Smooth muscle cell (in vitro differentiated cells): ENCODE measurements around the gene VWA8. TPM values are rescaled to one million over a fixed set of nuclear protein-coding genes. Genes with fewer than 3 reads are reported as not detected.

Experiments used
- DNase-seq: peaks from one replicate; lab custom pipeline; 2025; ENCODE audit not compliant: unreplicated experiment; lab: John Stamatoyannopoulos, UW
- H2AFZ ChIP-seq: fragments of 200-600 bp; sonication (generic); 2 replicates; pipeline ENCODE4 v1.6.0; 2016; ENCODE audit warnings: antibody characterized with exemption, low read depth, mild to moderate bottlenecking
- H3F3A ChIP-seq: fragments of 200-600 bp; sonication (generic); 2 replicates; pipeline ENCODE4 v1.6.0; 2017; ENCODE audit warnings: antibody characterized with exemption, low read depth
- H3K27ac ChIP-seq: fragments of 200-600 bp; sonication (generic); 2 replicates; pipeline ENCODE4 v1.5.1; 2016; ENCODE audit warnings: low read depth, mild to moderate bottlenecking
- H3K27me3 ChIP-seq: fragments of 200-600 bp; sonication (generic); 2 replicates; pipeline ENCODE4 v1.6.1; 2016; ENCODE audit warnings: low read depth, mild to moderate bottlenecking
- H3K36me3 ChIP-seq: fragments of 200-600 bp; sonication (generic); 2 replicates; pipeline ENCODE4 v1.5.1; 2016; ENCODE audit warnings: low read depth
- H3K4me1 ChIP-seq: fragments of 200-600 bp; sonication (generic); 2 replicates; pipeline ENCODE4 v1.5.1; 2016; ENCODE audit warnings: low read depth
- H3K4me2 ChIP-seq: fragments of 200-600 bp; sonication (generic); 2 replicates; pipeline ENCODE4 v1.6.0; 2016; ENCODE audit warnings: mild to moderate bottlenecking
- H3K4me3 ChIP-seq: fragments of 200-600 bp; sonication (generic); 2 replicates; pipeline ENCODE4 v1.5.1; 2016; ENCODE audit warnings: mild to moderate bottlenecking
- H3K79me2 ChIP-seq: fragments of 200-600 bp; sonication (generic); 2 replicates; pipeline ENCODE4 v1.6.0; 2016; ENCODE audit warnings: low read depth, mild to moderate bottlenecking
- H3K9ac ChIP-seq: fragments of 200-600 bp; sonication (generic); 2 replicates; pipeline ENCODE4 v1.6.0; 2016; ENCODE audit warnings: low read depth
- H3K9me3 ChIP-seq: fragments of 200-600 bp; sonication (generic); replicated peaks from 2 replicates; pipeline ENCODE4 v1.5.1; 2016; ENCODE audit warnings: low read depth
- H4K20me1 ChIP-seq: fragments of 200-600 bp; sonication (generic); 2 replicates; pipeline ENCODE4 v1.6.0; 2016; ENCODE audit warnings: low read depth
- WGBS: methylation state at CpG from one replicate; pipeline ENCODE4 v1.1.7; 2016; ENCODE audit warnings: low lambda C conversion rate; 5-methylcytosine and 5-hydroxymethylcytosine counted together
- polyA plus RNA-seq: library from polyadenylated mRNA; unstranded; fragments of >200 nt; fragmentation: Nextera tagmentation; extraction: Ambion mirVana; gene quantifications from 2 replicates; pipeline ENCODE4 v1.2.1, GENCODE V29; 2016
- total RNA-seq: library from RNA; depleted of rRNA; stranded (reverse); fragments of >200 nt; gene quantifications from 2 replicates; pipeline ENCODE4 v1.2.3, GENCODE V29; 2014
- TF ChIP-seq, protein P1 (sequence below): fragments of 200-600 bp; sonication (generic); IDR thresholded peaks from 2 replicates; pipeline ENCODE4 v1.5.1; 2017; ENCODE audit warnings: borderline replicate concordance, mild to moderate bottlenecking, antibody characterized with exemption; ENCODE audit not compliant: insufficient read depth, poor library complexity, severe bottlenecking

VWA8 gene
- total and polyA plus RNA-seq, 2 experiments from 2014 or later = 2.6 to 14.4 TPM

DNA sequence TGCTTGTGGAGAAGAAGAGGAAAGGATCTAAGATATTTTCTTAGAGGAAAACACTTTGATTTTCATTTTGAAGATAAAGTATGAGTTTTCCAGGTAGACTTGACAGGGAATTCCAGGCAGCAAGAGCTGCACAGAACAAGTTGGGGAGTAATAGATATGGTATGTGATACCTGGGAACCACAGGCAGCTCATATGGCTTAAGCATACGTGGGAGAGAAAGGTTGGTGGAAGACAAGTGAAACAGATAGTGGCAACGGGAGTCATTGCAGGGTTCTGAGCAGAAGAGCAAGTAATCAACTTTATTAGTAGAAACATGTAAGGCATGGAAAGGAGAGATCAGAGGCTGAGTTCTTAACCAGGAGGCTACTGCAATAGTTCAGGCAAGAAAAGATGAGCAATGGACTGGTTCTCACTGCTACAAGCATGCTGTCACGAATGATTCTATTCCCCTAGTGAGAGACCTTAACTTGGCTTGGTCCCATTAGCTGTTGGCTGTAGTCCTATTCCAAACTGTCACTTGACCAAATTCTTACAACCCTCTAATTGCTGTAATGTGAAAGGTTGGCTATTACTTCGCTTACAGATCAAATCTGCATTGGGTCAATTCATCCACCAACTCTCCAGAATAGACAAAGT lies 217.9 kb downstream of the VWA8 start:
- Histone ChIP-seq H3K27me3 (no peaks in the 10 kb centered on the region), H3K27ac (no peak overlapping the region), H4K20me1 (no peaks in the 10 kb centered on the region), H3K36me3 (no peaks in the 10 kb centered on the region), H2AFZ (no peak overlapping the region), H3K9me3 (no peaks in the 10 kb centered on the region), H3K4me2 (no peak overlapping the region), H3K9ac (no peak overlapping the region), H3K79me2 (no peaks in the 10 kb centered on the region), H3K4me3 (no peak overlapping the region), H3F3A (no peaks in the 10 kb centered on the region), H3K4me1 (no peaks in the 10 kb centered on the region)
- DNase-seq = no peak
- TF ChIP-seq, protein P1, sequence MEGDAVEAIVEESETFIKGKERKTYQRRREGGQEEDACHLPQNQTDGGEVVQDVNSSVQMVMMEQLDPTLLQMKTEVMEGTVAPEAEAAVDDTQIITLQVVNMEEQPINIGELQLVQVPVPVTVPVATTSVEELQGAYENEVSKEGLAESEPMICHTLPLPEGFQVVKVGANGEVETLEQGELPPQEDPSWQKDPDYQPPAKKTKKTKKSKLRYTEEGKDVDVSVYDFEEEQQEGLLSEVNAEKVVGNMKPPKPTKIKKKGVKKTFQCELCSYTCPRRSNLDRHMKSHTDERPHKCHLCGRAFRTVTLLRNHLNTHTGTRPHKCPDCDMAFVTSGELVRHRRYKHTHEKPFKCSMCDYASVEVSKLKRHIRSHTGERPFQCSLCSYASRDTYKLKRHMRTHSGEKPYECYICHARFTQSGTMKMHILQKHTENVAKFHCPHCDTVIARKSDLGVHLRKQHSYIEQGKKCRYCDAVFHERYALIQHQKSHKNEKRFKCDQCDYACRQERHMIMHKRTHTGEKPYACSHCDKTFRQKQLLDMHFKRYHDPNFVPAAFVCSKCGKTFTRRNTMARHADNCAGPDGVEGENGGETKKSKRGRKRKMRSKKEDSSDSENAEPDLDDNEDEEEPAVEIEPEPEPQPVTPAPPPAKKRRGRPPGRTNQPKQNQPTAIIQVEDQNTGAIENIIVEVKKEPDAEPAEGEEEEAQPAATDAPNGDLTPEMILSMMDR = no peak
- WGBS = 86% methylated on average over 4 of the region's 4 CpGs

DNA sequence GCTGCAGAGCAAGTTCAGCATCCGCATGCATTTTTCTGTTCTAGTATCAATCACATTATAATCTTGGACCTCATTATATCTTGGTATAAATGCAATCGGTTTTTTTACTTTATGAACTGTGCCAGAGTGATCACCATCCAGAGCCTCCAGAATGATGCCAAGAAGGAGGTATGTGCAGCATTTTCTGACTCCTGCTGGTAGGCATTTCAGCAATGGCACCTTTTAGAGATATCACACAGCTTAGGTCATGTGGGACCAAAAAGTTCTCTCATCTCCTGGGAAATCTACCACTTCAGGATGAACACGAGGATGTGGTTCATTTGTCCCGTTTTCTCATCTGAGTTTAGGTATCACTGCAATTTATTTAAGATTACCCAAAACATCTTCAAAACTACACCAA lies 220.4 kb downstream of the VWA8 start:
- Histone ChIP-seq H3F3A (no peaks in the 10 kb centered on the region), H3K9me3 (no peaks in the 10 kb centered on the region), H3K27ac (no peak overlapping the region), H4K20me1 (no peaks in the 10 kb centered on the region), H3K36me3 (no peaks in the 10 kb centered on the region), H3K4me1 (no peaks in the 10 kb centered on the region), H2AFZ (no peak overlapping the region), H3K9ac (no peak overlapping the region), H3K79me2 (no peaks in the 10 kb centered on the region), H3K4me3 (no peak overlapping the region), H3K4me2 (no peak overlapping the region), H3K27me3 (no peaks in the 10 kb centered on the region)
- 92% methylated on average over 4 of the region's 4 CpGs for WGBS
- no peak for DNase-seq
- TF ChIP-seq, protein P1 = no peak

DNA sequence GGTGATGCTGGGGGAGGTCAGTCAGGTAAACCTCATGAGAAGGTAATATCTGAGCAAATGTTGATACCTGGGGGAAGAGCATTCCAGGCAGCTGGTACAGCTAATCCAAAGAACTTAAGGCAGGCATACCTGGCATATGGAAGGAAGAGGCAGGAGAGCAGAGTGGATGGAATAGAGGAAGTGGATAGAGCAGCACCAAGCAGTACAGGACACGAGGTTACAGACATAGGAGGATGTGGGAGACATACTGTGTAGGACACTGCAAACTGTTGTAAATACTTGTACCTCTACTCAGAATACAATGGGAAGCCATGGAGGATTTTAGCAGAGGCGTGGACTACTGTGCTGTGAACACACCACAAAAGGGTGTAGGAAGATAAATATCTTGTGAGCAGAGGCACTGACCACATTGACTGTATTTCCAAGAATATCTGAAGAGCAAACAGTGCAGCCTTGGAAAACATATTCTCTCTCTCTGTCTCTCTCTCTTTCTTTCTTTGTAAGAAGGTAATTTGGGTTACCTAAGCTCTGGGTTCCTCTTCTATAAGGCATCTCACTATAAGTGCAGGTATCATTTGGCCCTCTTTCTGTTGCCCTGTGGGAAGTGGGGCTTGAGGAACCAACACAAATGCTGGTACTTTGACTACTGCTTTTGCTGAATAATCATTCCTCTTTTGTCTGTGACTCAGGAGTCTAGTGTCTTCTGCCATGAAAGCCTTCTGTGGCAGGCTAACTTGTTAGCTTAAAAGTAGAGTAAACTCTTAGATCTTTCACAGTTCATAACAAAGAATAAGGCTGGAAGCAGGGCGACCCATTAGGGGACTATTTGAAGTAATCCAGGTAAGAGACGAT lies 238.0 kb downstream of the VWA8 start:
- H3K36me3 ChIP-seq = no peaks in the 10 kb centered on the region
- no peaks in the 10 kb centered on the region for H3K27me3 ChIP-seq
- no peak overlapping the region for H3K4me2 ChIP-seq
- no peaks in the 10 kb centered on the region for H3K4me1 ChIP-seq
- no peaks in the 10 kb centered on the region for H3K9me3 ChIP-seq
- no peaks in the 10 kb centered on the region for H3F3A ChIP-seq
- H2AFZ ChIP-seq = no peak overlapping the region
- no peaks in the 10 kb centered on the region for H4K20me1 ChIP-seq
- 90% methylated on average over 4 of the region's 4 CpGs for WGBS
- no peaks in the 10 kb centered on the region for H3K79me2 ChIP-seq
- TF ChIP-seq, protein P1 = no peak
- H3K4me3 ChIP-seq = no peak overlapping the region
- no peak overlapping the region for H3K27ac ChIP-seq
- no peak overlapping the region for H3K9ac ChIP-seq
- DNase-seq = no peak
